Liver (tissue), 6 donors: ENCODE measurements around the gene BAZ2A. TPM values are rescaled to one million over a fixed set of nuclear protein-coding genes. Genes with fewer than 3 reads are reported as not detected.

Source experiments
- polyA plus RNA-seq, 2 donors: library from polyadenylated mRNA; stranded (reverse) in 1 of 2; unstranded in 1 of 2; fragments of 200-250 nt in 1 of 2; fragments of >200 nt in 1 of 2; fragmentation: Nextera tagmentation in 1 of 2; extraction: Ambion mirVana in 1 of 2; gene quantifications; one replicate each; pipeline versions ENCODE4 v1.2.1 to v1.2.3, GENCODE V29; 2013 to 2015
- small RNA-seq: library from RNA; depleted of rRNA; stranded (forward); fragments of <200 nt; gene quantifications from one replicate; pipeline ENCODE3, GENCODE V24; 2014
- total RNA-seq, 2 donors: library from RNA; depleted of rRNA; stranded (reverse); fragments of >200 nt; gene quantifications; one replicate each; pipeline ENCODE4 v1.2.3, GENCODE V29; 2014
- TF ChIP-seq, protein P1 (sequence below): IDR thresholded peaks from 2 replicates; pipeline ENCODE4 v1.6.1; 2016; ENCODE audit warnings: antibody characterized with exemption
- donor health status: healthy.
- donor health status: healthy.
- donor health status: healthy.

Gene BAZ2A
- total and polyA plus RNA-seq, 4 donors = 12.8 to 31.9 (median 22.0) TPM

DNA sequence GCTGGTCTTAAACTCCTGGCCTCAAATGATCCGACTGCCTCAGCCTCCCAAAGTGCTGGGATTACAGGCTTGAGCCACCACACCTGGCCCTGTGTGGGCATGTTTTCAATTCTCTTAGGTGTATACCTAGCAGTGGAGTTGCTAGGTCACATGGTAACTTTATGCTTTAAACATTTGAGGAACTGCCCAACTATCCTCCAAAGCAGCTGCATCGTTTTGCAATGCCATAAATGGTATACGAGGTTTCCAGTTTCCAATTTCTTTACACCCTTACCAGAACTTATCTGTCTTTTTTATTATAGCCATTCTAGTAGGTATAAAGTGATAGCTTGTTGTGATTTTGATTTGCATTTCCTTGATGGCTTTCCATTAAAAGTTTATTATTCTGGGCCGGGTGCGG is 83.4 kb downstream of the BAZ2A start (continued):
- TF ChIP-seq, protein P1, sequence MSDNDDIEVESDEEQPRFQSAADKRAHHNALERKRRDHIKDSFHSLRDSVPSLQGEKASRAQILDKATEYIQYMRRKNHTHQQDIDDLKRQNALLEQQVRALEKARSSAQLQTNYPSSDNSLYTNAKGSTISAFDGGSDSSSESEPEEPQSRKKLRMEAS = no peak

Small RNA genes within 50 kb of the gene (small RNA-seq; reads per million reads assigned to genes)
- not detected for gene RN7SL809P
- not detected for gene RNU6-343P
- 1,970 reads per million, percentile 99 among the genes with 10 or more reads in this experiment for gene SNORD59A

Other genes with a start within 250 kb of the BAZ2A start
- gene TIMELESS, start 180.9 kb downstream of the BAZ2A start, total RNA-seq = 10 to 100 TPM; 12.9 to 17.6 TPM
- 1 to 10 TPM; 5.1 to 7.8 TPM for gene TIMELESS, start 180.9 kb downstream of the BAZ2A start, polyA plus RNA-seq
- gene MIP, start 175.7 kb downstream of the BAZ2A start, total RNA-seq = under 1 TPM; 0.09 to 0.50 TPM
- gene MIP, start 175.7 kb downstream of the BAZ2A start, polyA plus RNA-seq = under 1 TPM; 0.28 to 0.60 TPM
- gene SPRYD4, start 161.7 kb downstream of the BAZ2A start, total RNA-seq = 1 to 10 TPM; 3.8 to 7.6 TPM
- gene SPRYD4, start 161.7 kb downstream of the BAZ2A start, polyA plus RNA-seq = 10 to 100 TPM in 1 of 2 donors, 1 to 10 TPM in 1; 7.7 to 13.0 TPM
- 10 to 100 TPM; 42.2 to 53.8 TPM for gene GLS2, start 142.2 kb downstream of the BAZ2A start, total RNA-seq
- gene GLS2, start 142.2 kb downstream of the BAZ2A start, polyA plus RNA-seq = 10 to 100 TPM; 28.0 to 53.7 TPM
- 1 to 10 TPM; 2.3 to 3.8 TPM for gene RBMS2, start 108.5 kb downstream of the BAZ2A start, total RNA-seq
- gene RBMS2, start 108.5 kb downstream of the BAZ2A start, polyA plus RNA-seq = 1 to 10 TPM; 1.2 to 1.3 TPM
- 100 to 1,000 TPM; 273 to 347 TPM for gene ATP5F1B, start 15.7 kb upstream of the BAZ2A start, total RNA-seq
- gene ATP5F1B, start 15.7 kb upstream of the BAZ2A start, polyA plus RNA-seq = 100 to 1,000 TPM; 528 to 569 TPM
- 10 to 100 TPM; 65.0 to 87.2 TPM for gene PTGES3, start 58.0 kb upstream of the BAZ2A start, total RNA-seq
- gene PTGES3, start 58.0 kb upstream of the BAZ2A start, polyA plus RNA-seq = 10 to 100 TPM; 75.4 to 94.1 TPM
- gene NACA, start 95.0 kb upstream of the BAZ2A start, total RNA-seq = 100 to 1,000 TPM; 365 to 695 TPM
- 100 to 1,000 TPM; 370 to 543 TPM for gene NACA, start 95.0 kb upstream of the BAZ2A start, polyA plus RNA-seq
- 10 to 100 TPM in 1 of 2 donors, 1 to 10 TPM in 1; 7.2 to 24.8 TPM for gene PRIM1, start 122.0 kb upstream of the BAZ2A start, total RNA-seq
- gene PRIM1, start 122.0 kb upstream of the BAZ2A start, polyA plus RNA-seq = 1 to 10 TPM; 2.7 to 3.7 TPM
- 1,000 to 10,000 TPM in 1 of 2 donors, 1 to 10 TPM in 1; 3.0 to 1,013 TPM for gene HSD17B6, start 133.0 kb upstream of the BAZ2A start, total RNA-seq
- 100 to 1,000 TPM; 662 to 748 TPM for gene HSD17B6, start 133.0 kb upstream of the BAZ2A start, polyA plus RNA-seq